GM19438 (cell line): ENCODE results near the gene KHDC1.
A peak's percentile ranks its signal among the peaks of the same experiment; 100 is the strongest.
"Not testable (repeated sequence)": the region's sequence is repeated elsewhere in the genome, so short reads cannot be mapped to it uniquely, and the experiment has no call there.

Experiments
- ATAC-seq: cut with Tn5 transposase; IDR thresholded peaks from one replicate; pipeline ENCODE4 v1.9.1; 2021; ENCODE audit warnings: low read depth; ENCODE audit not compliant: unreplicated experiment

KHDC1 gene

DNA sequence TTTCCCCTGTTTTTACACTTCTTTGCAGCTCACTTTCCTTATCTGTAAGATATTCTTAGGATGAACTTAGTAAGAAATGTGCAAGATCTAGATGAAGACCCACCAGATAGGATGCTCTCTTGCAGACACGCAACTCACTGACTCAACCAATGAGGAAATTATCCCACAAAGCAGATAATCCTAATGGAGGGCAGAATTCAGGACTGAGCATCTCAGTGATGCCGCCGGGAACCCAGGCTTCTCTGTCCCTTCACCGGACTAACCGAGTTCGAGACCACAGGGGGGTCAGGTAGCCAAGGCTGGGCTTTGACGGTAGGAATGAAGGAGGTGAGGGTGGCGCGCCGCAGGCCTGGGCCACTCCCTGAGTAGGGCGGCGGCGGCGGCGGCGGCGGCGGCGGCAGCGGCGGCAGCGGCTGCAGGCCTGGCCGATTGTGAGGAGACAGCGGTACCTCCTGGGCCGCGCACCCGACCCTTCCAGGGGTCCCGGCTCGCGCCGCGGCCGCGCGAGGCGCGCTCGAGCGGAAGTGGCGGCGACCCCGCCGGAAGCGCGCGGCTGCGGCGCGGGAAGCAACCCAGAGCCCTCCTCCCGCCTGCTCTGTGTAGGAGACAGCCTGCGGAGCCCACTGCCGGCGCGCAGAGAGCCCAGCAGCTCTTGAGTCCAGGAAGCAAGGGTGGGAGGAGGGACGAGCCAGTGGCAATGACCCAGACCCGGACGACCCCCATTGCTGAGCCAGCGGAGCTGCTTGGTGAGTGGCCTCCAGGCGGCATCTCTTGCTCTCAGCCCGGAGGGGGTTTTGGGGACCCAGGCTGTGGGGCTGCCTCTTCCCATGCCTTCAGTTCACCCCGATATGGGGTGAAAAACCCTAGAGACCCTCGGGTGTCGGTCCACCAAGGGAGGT, at the start of gene KHDC1:
Gene KHDC1, minus strand, starts transcription at position 526 of the 899 bp plus-strand sequence. CDS start 20,679 bp downstream, outside the sequence.
- peak; percentile 92 for ATAC-seq

DNA sequence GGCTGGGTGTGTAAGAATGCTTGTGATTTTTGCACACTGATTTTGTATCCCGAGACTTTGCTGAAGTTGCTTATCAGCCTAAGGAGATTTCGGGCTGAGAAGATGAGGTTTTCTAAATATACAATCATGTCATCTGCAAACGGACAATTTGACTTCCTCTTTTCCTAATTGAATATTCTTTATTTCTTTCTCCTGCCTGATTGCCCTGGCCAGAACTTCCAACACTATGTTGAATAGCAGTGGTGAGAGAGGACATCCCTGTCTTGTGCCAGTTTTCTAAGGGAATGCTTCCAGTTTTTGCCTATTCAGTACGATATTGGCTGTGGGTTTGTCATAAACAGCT, 47.5 kb upstream of the KHDC1 start:
- ATAC-seq: not testable (repeated sequence)

- peak; percentile 91 for ATAC-seq
These were observed 46.9 kb upstream of the KHDC1 start for GRCh38 chr6:73309785-73310502.

GRCh38 chr6:73309535-73309784, 46.5 kb upstream of the KHDC1 start:
- peak; percentile 39 for ATAC-seq

- no peak for ATAC-seq
These were observed 45.9 kb upstream of the KHDC1 start for GRCh38 chr6:73308712-73309534.

DNA sequence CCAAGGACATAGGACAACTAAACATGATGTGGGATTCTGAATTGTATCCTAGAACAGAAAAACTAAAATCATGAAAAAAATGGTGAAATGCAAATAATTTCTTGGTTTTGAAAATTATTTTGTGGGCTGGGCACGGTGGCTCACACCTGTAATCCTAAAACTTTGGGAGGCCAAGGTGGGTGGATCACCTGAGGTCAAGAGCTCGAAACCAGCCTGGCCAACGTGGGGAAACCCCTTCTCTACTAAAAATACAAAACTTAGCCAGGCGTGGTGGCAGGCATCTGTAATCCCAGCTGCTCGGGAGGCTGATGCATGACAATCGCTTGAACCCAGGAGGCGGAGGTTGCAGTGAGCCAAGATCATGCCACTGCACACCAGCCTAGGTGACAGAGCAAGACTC, 40.8 kb upstream of the KHDC1 start:
- peak; percentile 53 for ATAC-seq

- ATAC-seq: no peak
These were observed 39.3 kb upstream of the KHDC1 start for GRCh38 chr6:73302339-73302738.

- ATAC-seq: no peak
These were observed 36.4 kb upstream of the KHDC1 start for GRCh38 chr6:73299151-73299971.

DNA sequence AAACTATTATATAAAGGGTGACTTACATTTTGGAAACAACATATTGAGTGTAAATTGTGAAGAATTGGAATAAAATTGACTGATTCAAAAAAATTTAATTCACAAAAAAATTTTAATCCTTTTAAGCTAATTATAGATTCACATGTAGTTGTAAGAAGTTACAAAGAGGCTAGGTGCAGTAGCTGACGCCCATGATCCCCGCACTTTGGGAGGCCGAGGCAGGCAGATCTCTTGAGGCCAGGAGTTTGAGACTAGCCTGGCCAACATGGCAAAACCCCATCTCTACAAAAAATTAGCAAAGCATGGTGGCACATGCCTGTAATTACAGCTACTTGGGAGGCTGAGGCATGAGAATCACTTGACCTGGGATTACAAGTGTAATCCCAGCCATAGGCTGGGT, 30.3 kb upstream of the KHDC1 start:
- no peak for ATAC-seq

- no peak for ATAC-seq
These were observed 27.4 kb upstream of the KHDC1 start for GRCh38 chr6:73290435-73290834.

DNA sequence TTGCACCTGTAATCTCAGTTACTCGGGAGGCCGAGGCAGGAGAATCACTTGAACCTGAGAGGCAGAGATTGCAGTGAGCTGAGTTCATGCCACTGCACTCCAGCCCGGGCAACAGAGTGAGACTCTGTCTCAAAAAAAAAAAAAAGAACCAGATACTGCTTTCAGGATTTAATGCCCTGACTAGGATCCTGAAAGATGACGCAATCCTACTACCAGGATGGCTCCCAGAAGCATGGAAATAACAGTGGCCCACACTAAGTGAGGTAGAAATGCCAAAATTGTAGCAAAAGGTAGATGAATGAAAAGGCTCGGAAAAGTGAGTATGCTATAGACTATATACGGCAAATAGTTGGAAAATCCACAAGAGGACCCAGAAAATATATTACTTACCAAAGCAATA, 23.8 kb upstream of the KHDC1 start:
- ATAC-seq: no peak

DNA sequence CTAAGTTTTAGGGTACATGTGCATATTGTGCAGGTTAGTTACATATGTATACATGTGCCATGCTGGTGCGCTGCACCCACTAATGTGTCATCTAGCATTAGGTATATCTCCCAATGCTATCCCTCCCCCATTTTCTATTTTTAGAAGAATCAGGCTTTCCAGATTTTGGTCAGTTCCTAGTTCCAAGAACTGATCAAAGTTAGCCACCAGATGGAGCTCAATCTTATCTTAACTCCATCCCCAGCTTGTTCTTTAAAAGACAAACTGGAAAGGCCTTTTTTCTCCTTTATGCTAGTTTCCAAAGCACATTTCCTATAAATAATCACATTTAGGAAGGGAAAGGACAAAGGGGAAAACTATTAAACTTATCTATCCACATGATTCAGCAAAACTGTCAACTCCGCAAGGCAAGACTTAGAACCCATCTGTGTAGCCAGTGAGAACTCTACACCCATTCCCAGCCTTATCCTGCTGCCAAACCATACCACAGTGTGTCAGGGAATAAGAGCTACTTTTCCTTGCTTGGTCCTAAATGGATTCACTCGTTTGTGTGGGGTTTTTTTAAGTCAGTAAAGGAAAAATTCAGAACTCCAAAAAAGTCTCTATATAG, 22.8 kb upstream of the KHDC1 start:
- ATAC-seq: no peak

DNA sequence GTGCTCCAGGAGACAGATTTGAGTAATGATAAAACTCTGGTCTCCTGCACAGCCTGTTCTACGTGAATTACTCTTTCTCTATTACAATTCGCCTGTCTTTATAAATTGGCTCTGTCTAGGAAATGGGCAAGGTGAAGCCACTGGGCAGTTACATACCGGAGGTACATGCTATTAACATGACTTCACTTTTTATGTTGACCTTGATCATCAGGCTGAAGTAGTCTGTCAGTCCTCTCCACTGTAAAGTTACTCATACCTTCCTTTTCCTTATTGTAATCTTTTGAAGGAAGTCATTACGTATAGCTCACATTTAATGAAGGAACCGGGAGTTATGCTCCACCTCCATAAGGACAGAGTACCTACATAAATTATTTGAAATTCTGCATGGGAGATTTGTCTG, 19.9 kb upstream of the KHDC1 start:
- ATAC-seq: no peak

DNA sequence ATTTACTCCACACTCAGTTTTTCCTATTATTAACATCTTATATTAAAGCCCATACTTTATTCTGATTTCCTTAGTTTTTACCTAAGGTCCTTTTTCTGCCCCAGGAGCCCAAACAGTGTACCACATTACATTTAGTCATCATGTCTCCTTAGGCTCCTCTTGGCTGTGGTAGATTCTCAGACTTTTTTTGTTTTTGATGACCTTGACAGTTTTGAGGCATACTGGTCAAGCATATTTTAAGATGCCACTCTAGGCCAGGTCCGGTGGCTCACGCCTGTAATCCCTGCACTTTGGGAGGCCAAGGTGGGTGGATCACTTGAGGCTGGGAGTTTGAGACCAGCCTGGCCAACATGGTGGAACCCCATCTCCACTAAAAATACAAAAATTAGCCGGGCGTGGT, 18.7 kb upstream of the KHDC1 start:
- not testable (repeated sequence) for ATAC-seq

DNA sequence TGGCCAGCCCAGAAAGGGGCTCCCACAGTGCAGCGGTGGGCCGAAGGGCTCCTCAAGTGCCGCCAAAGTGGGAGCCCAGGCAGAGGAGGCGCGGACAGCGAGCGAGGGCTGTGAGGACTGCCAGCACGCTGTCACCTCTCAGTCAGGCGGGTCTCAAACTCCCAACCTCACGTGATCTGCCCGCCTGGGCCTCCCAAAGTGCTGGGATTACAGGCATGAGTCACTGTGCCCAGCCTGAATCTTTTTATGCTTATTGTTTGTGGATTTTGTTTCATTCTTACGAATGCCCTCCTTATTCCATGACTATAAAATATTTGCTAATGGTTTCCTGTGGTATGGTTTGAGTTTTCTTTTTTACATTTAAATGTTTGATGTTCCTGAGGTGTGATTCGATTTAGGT, 6.3 kb upstream of the KHDC1 start:
- not testable (repeated sequence) for ATAC-seq

DNA sequence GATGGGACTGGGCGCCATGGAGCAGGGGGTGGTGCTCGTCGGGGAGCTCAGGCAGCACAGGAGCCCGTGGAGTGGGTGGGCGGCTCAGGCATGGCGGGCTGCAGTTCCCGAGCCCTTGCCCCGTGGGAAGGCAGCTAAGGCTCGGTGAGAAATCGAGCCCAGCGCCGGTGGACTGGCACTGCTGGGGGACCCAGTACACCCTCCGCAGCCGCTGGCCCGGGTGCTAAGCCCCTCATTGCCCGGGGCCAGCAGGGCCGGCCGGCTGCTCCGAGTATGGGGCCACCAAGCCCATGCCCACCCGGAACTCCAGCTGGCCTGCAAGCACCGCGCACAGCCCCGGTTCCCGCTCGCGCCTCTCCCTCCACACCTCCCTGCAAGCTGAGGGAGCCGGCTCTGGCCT, 5.9 kb upstream of the KHDC1 start:
- ATAC-seq: not testable (repeated sequence)

DNA sequence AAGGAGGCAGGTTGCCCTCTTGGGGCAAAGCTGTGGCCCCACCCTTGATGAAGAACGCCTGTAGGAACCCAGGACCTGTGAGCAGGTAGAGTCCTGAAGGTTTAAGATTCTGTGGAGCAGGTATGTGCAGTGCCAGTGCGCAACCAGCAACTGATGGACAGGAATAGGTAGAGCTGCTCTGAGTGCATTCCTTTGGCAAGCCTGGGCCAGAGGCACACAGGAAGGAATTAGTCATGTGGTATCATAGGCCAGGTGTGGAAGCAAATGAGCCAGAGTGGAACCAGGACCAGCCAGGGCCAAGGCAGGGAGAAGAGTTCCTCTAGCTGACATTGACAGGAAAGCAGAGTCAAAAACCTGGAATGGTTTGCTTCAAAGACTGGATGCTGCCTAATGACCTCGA, 1.4 kb upstream of the KHDC1 start:
- no peak for ATAC-seq

GRCh38 chr6:73263570-73263909, 544 bp upstream of the KHDC1 start:
- ATAC-seq: peak; percentile 13

GRCh38 chr6:73258721-73259120, 4.3 kb downstream of the KHDC1 start:
- no peak for ATAC-seq

DNA sequence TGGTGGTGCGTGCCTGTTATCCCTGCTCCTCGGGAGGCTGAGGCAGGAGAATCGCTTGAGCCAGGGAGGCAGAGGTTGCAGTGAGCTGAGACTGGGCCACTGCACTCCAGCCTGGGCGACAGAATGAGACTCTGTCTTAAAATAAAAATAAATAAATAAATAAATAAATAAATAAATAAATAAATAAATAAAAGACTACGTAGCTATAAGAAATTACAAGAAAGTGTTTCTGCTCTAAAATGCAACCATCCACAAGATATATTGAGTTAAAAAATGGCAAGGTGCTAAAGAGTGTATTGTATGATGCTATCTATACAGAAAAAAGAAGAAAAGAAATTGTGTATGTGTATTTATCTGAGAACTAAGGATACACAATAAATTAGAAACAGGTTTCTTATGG, 8.7 kb downstream of the KHDC1 start:
- not testable (repeated sequence) for ATAC-seq
